RKO (cell line): ENCODE results near the gene KRTCAP2.
"Not testable (repeated sequence)": the region's sequence is repeated elsewhere in the genome, so short reads cannot be mapped to it uniquely, and the experiment has no call there.

Experiments
- DNase-seq: peaks from one replicate; pipeline ENCODE4 v3.0.0-alpha.2; 2016; ENCODE audit warnings: low spot score

The KRTCAP2 gene

GRCh38 chr1:155199792-155200191 is 26.7 kb upstream of the KRTCAP2 start:
- no peak for DNase-seq

GRCh38 chr1:155198547-155198906 is 25.4 kb upstream of the KRTCAP2 start:
- DNase-seq: no peak

GRCh38 chr1:155197901-155198546 is 24.9 kb upstream of the KRTCAP2 start:
- no peak for DNase-seq

- DNase-seq: no peak
Measured at GRCh38 chr1:155196893-155197638, 24.0 kb upstream of the KRTCAP2 start.

GRCh38 chr1:155196103-155196892 is 23.2 kb upstream of the KRTCAP2 start:
- DNase-seq: no peak

GRCh38 chr1:155195201-155196102 is 22.3 kb upstream of the KRTCAP2 start:
- DNase-seq: peak; percentile 40

- not testable (repeated sequence) for DNase-seq
Measured at GRCh38 chr1:155193991-155194240, 20.8 kb upstream of the KRTCAP2 start.

- peak; percentile 88 for DNase-seq
Measured at GRCh38 chr1:155193275-155193990, 20.3 kb upstream of the KRTCAP2 start.

- DNase-seq: no peak
Measured at GRCh38 chr1:155192346-155193274, 19.5 kb upstream of the KRTCAP2 start.

GRCh38 chr1:155191904-155192303 is 18.8 kb upstream of the KRTCAP2 start:
- DNase-seq: no peak

- not testable (repeated sequence) for DNase-seq
Measured at GRCh38 chr1:155189926-155190325, 16.8 kb upstream of the KRTCAP2 start.

- no peak for DNase-seq
Measured at GRCh38 chr1:155188268-155188667, 15.2 kb upstream of the KRTCAP2 start.

- DNase-seq: no peak
Measured at GRCh38 chr1:155187456-155187891, 14.4 kb upstream of the KRTCAP2 start.

- no peak for DNase-seq
Measured at GRCh38 chr1:155186794-155187455, 13.8 kb upstream of the KRTCAP2 start.

- DNase-seq: no peak
Measured at GRCh38 chr1:155186067-155186793, 13.1 kb upstream of the KRTCAP2 start.

- no peak for DNase-seq
Measured at GRCh38 chr1:155185783-155186066, 12.6 kb upstream of the KRTCAP2 start.

- no peak for DNase-seq
Measured at GRCh38 chr1:155184835-155185782, 12.0 kb upstream of the KRTCAP2 start.

- no peak for DNase-seq
Measured at GRCh38 chr1:155184351-155184811, 11.3 kb upstream of the KRTCAP2 start.
